ENCODE data around the gene CES4A. TPM values are rescaled to one million over a fixed set of nuclear protein-coding genes. Genes with fewer than 3 reads are reported as not detected.

The CES4A gene
- total RNA-seq, 1 donor from 2014 or later, result 0.19 TPM

GRCh38 chr16:67017810-67018488 lies 29.6 kb downstream of the CES4A start:
- peak; percentile 85 for DNase-seq (ENCODE audit: low read depth)

DNA sequence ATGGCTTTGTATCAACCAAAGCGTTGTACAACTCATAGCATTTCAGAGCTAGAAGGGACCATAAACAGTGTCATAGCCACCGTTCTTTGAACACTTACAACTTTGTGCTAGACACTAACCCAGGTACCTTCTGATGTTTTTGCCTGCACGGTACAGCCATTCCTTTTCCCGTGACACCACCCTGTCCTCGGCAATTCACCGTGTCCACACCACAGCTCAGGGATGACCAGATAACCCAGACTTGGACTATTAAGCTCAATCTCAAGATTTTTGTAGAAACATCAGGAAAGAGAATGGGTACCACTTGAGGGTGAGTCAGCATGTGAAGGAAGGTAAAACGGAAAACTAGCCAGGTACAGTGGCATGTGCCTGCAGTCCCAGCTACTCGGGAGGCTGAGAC lies 30.8 kb downstream of the CES4A start:
- DNase-seq (ENCODE audit: low read depth), result no peak

DNA sequence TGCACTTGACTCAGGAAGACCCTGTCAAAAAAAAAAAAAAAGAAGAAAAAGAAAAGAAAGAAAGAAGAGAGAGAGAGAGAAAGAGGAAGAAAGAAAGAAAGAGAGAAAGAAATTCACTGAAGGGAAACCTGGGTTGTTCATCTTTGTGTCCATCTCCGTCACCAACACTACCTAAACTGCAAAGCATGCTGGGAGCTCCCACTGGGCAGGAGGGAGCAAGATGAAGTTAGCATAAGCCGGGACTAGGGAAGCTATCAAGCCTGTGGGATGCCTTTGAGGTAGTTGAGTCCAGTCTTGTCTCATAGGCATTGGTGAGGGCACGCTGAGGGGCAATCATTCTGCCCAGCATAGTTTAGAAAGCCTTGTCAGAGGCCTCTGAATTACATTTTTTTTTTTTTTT lies 32.9 kb downstream of the CES4A start:
- no peak for DNase-seq (ENCODE audit: low read depth)

GRCh38 chr16:67022531-67023214 lies 34.3 kb downstream of the CES4A start:
- no peak for DNase-seq (ENCODE audit: low read depth)

GRCh38 chr16:67023689-67024088 lies 35.3 kb downstream of the CES4A start:
- DNase-seq (ENCODE audit: low read depth), result no peak

DNA sequence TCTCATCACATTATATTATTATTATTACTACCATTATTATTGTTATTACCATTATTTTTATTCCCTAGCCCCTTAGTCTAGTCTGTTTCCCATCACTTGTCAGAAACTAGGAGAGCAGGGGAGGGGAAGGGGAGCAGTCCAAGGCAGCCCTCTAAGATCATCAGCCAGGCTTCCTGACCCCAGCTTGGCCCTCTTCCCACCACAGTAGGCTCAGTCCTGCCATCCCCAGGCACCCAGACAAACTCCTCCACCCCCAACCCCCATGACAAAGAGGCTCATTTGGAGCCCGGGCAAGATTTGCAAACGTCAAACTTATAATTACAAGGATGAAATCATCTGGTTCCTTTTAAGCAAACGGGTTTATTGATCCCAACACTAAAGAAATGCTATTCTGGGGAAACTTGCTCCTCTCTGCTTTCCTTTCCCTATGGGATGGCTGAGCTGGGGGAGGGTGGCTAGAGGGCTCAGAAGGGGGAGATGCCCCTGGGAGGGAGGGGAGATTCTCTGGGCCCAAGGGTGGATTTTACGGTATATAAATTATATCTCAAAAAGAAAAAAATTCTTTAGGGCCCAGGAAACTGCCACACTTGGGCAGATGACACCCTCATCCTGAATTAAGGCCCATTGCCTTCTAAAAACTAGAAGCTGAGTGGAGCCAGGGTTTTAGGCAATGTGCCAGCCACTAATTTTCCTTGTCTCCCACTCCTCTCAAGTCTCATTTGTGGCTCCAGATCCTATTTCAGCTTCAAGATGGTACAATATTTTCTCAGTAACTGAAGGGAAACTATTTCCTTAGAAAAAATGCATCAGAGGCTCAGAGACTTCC lies 36.2 kb downstream of the CES4A start:
- no peak for DNase-seq (ENCODE audit: low read depth)

DNA sequence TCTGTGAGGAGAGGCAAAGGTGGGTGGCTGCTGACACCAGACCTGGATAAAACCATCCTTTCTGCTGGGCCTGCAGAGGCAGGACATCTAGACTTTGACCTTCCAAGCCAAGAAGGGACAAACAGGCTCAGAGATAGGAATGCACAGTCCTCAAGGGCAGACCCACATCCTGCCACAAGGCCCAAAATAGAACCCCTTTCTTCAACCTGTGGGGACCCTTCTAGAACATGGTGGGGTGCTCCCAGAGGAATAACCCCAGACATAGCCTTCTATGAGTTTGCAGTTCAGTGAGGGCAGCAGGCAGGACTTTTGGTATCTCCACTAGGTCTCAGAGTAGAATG lies 36.8 kb downstream of the CES4A start:
- no peak for DNase-seq (ENCODE audit: low read depth)

GRCh38 chr16:67026570-67026969 lies 38.2 kb downstream of the CES4A start:
- DNase-seq (ENCODE audit: low read depth), result no peak

- no peak for DNase-seq (ENCODE audit: low read depth)
Measured at GRCh38 chr16:67027046-67027445, 38.7 kb downstream of the CES4A start.

- DNase-seq (ENCODE audit: low read depth), result no peak
Measured at GRCh38 chr16:67028167-67028695, 39.8 kb downstream of the CES4A start.

- DNase-seq (ENCODE audit: low read depth), result peak; percentile 93
Measured at GRCh38 chr16:67028696-67029253, 40.4 kb downstream of the CES4A start, which contains the start of gene CBFB. Gene CBFB, plus strand, starts transcription at chr16:67029149. Its CDS starts 259 bp downstream, at chr16:67029408.

DNA sequence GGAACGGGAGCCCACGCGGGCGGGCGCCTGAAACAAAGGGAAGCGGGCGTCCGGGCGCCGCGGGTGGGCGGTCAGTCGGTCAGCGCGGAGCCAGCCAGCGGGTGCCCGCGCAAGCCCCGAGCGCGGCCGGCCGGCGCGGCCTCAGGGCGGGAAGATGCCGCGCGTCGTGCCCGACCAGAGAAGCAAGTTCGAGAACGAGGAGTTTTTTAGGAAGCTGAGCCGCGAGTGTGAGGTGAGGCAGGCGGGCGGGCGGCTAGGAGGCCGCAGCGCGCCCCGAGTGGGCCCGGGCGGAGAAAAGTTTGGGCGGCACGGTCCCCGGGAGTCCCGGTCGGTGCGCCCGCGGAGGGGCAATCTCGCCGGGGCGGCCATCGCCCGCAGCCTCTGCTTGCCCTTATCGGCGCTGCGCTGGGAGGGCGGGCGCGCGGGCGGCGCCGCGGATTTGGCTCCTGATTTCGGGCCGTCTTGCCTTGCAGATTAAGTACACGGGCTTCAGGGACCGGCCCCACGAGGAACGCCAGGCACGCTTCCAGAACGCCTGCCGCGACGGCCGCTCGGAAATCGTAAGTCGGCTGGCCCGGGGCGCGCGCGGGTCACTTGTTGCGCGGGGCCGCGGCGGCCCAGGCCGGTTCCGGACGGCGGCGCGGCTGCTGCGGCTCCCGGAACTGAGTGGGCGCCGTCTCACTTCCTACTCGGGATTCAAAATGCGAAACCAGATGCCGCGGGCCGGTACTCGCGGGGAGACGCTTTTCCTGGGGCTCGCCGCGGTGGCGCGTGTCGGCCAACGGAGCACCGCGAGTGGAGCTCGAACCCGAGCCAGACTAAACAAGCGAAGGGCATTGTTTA lies 41.1 kb downstream of the CES4A start:
- DNase-seq (ENCODE audit: low read depth), result peak; percentile 58

DNA sequence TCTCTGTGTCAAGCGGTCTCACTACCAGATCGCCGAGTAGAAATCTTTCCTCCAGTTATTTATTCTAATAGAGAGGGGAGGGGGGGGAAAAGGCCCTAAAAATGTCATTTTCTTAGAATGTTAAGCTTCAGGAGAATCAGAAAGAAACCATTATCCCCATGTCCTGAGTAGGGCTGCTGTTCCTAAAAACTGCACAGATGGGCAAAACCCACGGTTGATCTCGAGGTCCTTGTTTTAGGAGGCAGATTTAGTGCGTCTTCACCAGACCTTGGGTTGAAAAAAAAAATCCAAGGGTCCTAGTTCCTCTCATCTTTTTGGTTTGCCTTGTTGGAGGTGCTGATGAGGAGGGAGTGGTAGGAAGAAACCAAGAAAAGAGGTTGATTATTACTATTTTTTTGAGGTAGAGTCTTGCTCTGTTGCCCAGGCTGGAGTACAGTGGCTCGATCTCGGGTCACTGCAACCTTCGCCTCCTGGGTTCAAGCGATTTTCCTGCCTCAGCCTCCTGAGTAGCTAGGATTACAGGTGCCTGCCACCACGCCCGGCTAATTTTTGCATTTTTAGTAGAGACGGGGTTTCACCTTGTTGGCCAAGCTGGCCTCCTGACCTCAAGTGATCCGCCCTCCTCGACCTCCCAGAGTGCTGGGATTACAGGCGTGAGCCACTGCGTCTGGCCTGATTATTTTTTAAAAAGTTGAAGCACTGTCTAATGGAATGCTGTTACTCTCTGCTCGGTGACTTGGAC lies 42.0 kb downstream of the CES4A start:
- no peak for DNase-seq (ENCODE audit: low read depth)

DNA sequence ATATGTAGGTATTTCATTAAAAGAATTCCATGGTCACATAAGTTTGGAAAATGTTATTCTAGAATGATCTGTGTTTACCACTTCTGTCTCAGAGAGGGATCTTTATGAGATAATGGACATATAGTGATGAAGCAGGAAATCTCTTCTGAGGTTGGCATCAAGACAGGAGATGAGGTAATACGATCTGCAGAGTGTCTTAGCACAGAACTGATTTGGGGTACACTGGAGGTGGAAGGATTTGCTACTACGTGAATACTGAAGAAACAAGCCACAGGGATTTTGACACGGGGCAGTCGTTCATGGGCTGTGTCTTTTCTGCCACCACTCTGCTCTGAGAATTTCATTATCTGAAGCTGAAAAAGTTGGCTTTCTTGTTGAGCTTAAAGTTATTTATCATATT lies 46.1 kb downstream of the CES4A start:
- peak; percentile 26 for DNase-seq (ENCODE audit: low read depth)

GRCh38 chr16:67035364-67035763 lies 47.0 kb downstream of the CES4A start:
- no peak for DNase-seq (ENCODE audit: low read depth)

GRCh38 chr16:67036323-67036741 lies 47.9 kb downstream of the CES4A start:
- no peak for DNase-seq (ENCODE audit: low read depth)

DNA sequence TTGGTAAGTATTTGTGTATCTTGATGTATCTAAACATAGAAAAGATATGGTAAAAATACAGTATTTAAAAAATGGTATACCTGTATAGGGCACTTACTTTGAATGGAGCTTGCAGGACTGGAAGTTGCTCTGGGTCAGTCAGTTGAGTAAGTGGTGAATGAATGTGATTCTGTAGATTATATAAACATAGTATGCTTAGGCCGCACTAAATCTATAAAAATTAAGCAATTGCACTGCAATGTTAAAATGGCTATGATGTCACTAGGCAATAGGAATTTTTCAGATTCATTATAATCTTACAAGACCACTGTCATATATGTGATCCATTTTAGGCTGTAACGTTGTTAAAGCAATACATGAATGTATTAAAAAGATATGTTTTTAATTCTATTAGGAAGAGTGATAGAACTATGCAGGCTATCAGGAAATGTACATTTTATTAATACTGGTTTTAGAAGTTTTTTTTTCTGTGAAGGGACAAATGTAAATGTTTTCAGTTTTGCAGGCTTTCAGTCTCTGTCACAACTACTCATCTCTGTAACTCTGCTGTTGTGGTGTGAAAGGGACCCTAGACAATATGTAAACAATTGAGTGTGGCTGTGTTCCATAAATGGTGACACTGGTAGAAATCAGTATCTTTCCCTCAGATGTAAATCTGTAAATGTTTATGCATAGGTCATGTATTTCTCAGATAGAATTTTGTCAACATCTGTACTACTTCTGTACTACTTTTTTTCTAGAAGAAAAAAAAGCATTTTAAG lies 51.1 kb downstream of the CES4A start:
- DNase-seq (ENCODE audit: low read depth), result no peak

GRCh38 chr16:67040166-67040565 lies 51.8 kb downstream of the CES4A start:
- no peak for DNase-seq (ENCODE audit: low read depth)

- peak; percentile 32 for DNase-seq (ENCODE audit: low read depth)
Measured at GRCh38 chr16:67040906-67041305, 52.5 kb downstream of the CES4A start.

All from myocyte (in vitro differentiated cells).